ENCODE results near the gene ZMIZ1.

The ZMIZ1 gene

GRCh38 chr10:79084012-79084971 is 15.5 kb downstream of the ZMIZ1 start:
- DNase-seq = no peak

GRCh38 chr10:79084972-79085597 is 16.3 kb downstream of the ZMIZ1 start:
- no peak for DNase-seq

GRCh38 chr10:79086822-79087221 is 18.1 kb downstream of the ZMIZ1 start:
- no peak for DNase-seq

GRCh38 chr10:79087721-79088120 is 19.0 kb downstream of the ZMIZ1 start:
- no peak for DNase-seq

- no peak for DNase-seq
These were observed 19.4 kb downstream of the ZMIZ1 start for GRCh38 chr10:79088176-79088575.

GRCh38 chr10:79088613-79089355 is 20.0 kb downstream of the ZMIZ1 start:
- no peak for DNase-seq

- DNase-seq = no peak
These were observed 20.9 kb downstream of the ZMIZ1 start for GRCh38 chr10:79089632-79090031.

GRCh38 chr10:79090134-79090803 is 21.5 kb downstream of the ZMIZ1 start:
- no peak for DNase-seq

GRCh38 chr10:79092292-79092896 is 23.6 kb downstream of the ZMIZ1 start:
- DNase-seq = no peak

- peak; percentile 33 for DNase-seq
These were observed 25.1 kb downstream of the ZMIZ1 start for GRCh38 chr10:79093658-79094411.

- no peak for DNase-seq
These were observed 25.8 kb downstream of the ZMIZ1 start for GRCh38 chr10:79094412-79095175.

- DNase-seq = no peak
These were observed 26.6 kb downstream of the ZMIZ1 start for GRCh38 chr10:79095316-79095715.

GRCh38 chr10:79096514-79096913 is 27.7 kb downstream of the ZMIZ1 start:
- no peak for DNase-seq

- no peak for DNase-seq
These were observed 28.5 kb downstream of the ZMIZ1 start for GRCh38 chr10:79097021-79097872.

- no peak for DNase-seq
These were observed 29.3 kb downstream of the ZMIZ1 start for GRCh38 chr10:79098061-79098460.

- no peak for DNase-seq
These were observed 29.8 kb downstream of the ZMIZ1 start for GRCh38 chr10:79098596-79099015.

GRCh38 chr10:79099898-79100448 is 31.2 kb downstream of the ZMIZ1 start:
- no peak for DNase-seq

GRCh38 chr10:79100771-79101170 is 32.0 kb downstream of the ZMIZ1 start:
- DNase-seq = no peak

Measured in NCI-H774 (cell line).